ENCODE measurements around the gene RPP25L.

DNA sequence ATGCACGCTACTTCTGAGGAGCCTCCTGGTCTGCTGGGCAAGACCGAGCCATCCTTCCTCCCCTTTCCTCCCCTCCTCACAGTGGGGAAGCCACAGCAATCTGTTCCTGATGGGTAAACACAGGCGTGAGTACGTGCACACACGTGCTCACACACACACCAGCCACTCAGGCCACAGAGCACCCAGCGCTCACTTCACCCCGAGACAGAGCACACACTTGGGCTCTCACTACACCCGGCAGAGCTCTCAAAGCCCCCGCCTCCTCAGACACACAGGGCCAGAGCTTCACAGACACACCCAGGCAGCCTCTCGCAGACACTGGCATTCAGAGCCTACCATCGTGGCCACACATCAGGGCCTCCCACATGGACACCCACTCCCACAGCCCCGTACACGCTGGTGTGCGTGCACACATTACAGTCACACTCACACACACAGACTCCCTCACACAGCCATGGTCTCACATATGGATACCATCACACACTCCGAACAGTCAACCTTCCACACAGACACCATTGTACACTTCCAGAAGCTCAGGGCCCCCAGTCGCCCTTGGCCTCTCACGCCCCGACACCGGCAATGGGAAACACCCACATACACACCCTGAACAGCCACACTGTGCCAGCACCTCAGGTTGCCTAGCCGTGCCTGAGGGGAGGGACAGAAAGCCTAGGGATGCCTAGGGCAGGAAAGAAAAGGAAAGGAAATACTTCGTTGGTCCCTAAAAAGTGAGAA is 35.9 kb downstream of the RPP25L start:
- TF ChIP-seq POLR2A (IDR thresholded peaks at IDR 0.05; ENCODE audit: borderline replicate concordance, extremely low read depth, insufficient read depth, insufficient read length) (no peak), RAD21 (IDR thresholded peaks at IDR 0.05; ENCODE audit: low read depth) (no peak), EZH2 (IDR thresholded peaks at IDR 0.05) (no peak), POLR2AphosphoS5 (IDR thresholded peaks at IDR 0.05; ENCODE audit: low read depth, low read length) (no peak), ZFX (IDR thresholded peaks at IDR 0.05) (no peak), EZH2phosphoT487 (IDR thresholded peaks at IDR 0.05; ENCODE audit: borderline replicate concordance) (no peak), YY1 (IDR thresholded peaks at IDR 0.05; ENCODE audit: extremely low read depth, insufficient replicate concordance, low read depth, low read length) (no peak), CEBPB (IDR thresholded peaks at IDR 0.05; ENCODE audit: low read depth) (no peak), ZNF274 (IDR thresholded peaks at IDR 0.05; ENCODE audit: low read depth, low read length) (no peak), JUND (IDR thresholded peaks at IDR 0.05) (no peak), SIN3A (IDR thresholded peaks at IDR 0.05; ENCODE audit: low read depth) (no peak)
- TF ChIP-seq, protein P1, sequence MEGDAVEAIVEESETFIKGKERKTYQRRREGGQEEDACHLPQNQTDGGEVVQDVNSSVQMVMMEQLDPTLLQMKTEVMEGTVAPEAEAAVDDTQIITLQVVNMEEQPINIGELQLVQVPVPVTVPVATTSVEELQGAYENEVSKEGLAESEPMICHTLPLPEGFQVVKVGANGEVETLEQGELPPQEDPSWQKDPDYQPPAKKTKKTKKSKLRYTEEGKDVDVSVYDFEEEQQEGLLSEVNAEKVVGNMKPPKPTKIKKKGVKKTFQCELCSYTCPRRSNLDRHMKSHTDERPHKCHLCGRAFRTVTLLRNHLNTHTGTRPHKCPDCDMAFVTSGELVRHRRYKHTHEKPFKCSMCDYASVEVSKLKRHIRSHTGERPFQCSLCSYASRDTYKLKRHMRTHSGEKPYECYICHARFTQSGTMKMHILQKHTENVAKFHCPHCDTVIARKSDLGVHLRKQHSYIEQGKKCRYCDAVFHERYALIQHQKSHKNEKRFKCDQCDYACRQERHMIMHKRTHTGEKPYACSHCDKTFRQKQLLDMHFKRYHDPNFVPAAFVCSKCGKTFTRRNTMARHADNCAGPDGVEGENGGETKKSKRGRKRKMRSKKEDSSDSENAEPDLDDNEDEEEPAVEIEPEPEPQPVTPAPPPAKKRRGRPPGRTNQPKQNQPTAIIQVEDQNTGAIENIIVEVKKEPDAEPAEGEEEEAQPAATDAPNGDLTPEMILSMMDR (IDR thresholded peaks at IDR 0.05 in 2 of 3, conservative IDR thresholded peaks at IDR 0.05 in 1 of 3; ENCODE audit: borderline replicate concordance in 1 of 3, insufficient read depth in 1 of 3, low read depth in 2 of 3, low read length in 2 of 3): no peak
- TF ChIP-seq, protein P2, sequence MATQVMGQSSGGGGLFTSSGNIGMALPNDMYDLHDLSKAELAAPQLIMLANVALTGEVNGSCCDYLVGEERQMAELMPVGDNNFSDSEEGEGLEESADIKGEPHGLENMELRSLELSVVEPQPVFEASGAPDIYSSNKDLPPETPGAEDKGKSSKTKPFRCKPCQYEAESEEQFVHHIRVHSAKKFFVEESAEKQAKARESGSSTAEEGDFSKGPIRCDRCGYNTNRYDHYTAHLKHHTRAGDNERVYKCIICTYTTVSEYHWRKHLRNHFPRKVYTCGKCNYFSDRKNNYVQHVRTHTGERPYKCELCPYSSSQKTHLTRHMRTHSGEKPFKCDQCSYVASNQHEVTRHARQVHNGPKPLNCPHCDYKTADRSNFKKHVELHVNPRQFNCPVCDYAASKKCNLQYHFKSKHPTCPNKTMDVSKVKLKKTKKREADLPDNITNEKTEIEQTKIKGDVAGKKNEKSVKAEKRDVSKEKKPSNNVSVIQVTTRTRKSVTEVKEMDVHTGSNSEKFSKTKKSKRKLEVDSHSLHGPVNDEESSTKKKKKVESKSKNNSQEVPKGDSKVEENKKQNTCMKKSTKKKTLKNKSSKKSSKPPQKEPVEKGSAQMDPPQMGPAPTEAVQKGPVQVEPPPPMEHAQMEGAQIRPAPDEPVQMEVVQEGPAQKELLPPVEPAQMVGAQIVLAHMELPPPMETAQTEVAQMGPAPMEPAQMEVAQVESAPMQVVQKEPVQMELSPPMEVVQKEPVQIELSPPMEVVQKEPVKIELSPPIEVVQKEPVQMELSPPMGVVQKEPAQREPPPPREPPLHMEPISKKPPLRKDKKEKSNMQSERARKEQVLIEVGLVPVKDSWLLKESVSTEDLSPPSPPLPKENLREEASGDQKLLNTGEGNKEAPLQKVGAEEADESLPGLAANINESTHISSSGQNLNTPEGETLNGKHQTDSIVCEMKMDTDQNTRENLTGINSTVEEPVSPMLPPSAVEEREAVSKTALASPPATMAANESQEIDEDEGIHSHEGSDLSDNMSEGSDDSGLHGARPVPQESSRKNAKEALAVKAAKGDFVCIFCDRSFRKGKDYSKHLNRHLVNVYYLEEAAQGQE (IDR thresholded peaks at IDR 0.05; ENCODE audit: low read depth): no peak
- TF ChIP-seq, protein P3, sequence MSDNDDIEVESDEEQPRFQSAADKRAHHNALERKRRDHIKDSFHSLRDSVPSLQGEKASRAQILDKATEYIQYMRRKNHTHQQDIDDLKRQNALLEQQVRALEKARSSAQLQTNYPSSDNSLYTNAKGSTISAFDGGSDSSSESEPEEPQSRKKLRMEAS (IDR thresholded peaks at IDR 0.05): no peak

Measured in HCT116 (cell line).